Measurements from ENCODE around the gene TMEM86A.

TMEM86A gene

DNA sequence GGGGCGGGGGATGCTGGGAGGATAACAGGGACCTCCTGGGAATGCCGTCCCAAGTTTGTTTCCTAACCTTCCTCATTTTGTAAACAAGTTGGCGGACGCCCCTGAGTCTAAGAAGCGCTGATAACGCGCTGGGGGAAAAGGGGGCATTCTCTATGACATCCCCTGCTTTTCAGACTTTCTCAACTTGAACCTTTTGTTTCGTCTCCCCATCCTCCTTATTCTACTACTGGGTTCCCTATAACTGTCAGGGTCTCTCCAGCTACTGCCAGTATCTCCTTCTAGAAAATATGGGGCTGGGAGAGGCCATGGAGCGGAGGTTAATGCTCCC is 654 bp downstream of the TMEM86A start:
- no peaks in the 10 kb centered on the region for H3K36me3 ChIP-seq (ENCODE audit: low read length)
- TF ChIP-seq EZH2phosphoT487 (conservative IDR thresholded peaks at IDR 0.05; ENCODE audit: low read length), result no peak
- TF ChIP-seq, protein P1, sequence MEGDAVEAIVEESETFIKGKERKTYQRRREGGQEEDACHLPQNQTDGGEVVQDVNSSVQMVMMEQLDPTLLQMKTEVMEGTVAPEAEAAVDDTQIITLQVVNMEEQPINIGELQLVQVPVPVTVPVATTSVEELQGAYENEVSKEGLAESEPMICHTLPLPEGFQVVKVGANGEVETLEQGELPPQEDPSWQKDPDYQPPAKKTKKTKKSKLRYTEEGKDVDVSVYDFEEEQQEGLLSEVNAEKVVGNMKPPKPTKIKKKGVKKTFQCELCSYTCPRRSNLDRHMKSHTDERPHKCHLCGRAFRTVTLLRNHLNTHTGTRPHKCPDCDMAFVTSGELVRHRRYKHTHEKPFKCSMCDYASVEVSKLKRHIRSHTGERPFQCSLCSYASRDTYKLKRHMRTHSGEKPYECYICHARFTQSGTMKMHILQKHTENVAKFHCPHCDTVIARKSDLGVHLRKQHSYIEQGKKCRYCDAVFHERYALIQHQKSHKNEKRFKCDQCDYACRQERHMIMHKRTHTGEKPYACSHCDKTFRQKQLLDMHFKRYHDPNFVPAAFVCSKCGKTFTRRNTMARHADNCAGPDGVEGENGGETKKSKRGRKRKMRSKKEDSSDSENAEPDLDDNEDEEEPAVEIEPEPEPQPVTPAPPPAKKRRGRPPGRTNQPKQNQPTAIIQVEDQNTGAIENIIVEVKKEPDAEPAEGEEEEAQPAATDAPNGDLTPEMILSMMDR (IDR thresholded peaks at IDR 0.05; ENCODE audit: insufficient read depth, low read length, poor library complexity, severe bottlenecking), result no peak
- H2AFZ ChIP-seq (ENCODE audit: low read depth, low read length, severe bottlenecking), result peak overlapping the region; percentile 78
- H3K4me2 ChIP-seq (ENCODE audit: low read depth, low read length, poor library complexity, severe bottlenecking), result peak overlapping the region; percentile 71
- H4K20me1 ChIP-seq (ENCODE audit: low read depth, low read length), result no peaks in the 10 kb centered on the region
- H3K9me2 ChIP-seq (replicated peaks; ENCODE audit: insufficient read depth, low read length), result no peaks in the 10 kb centered on the region
- no peaks in the 10 kb centered on the region for H3K79me2 ChIP-seq (ENCODE audit: insufficient read depth, low read length)
- H3K4me3 ChIP-seq (ENCODE audit: insufficient read depth, low read length, poor library complexity, severe bottlenecking), result peak overlapping the region; percentile 64
- H3K27me3 ChIP-seq (ENCODE audit: low read length), result no peaks in the 10 kb centered on the region
- H3K9ac ChIP-seq (ENCODE audit: low read length), result peak overlapping the region; percentile 57
- no peak overlapping the region for H3K27ac ChIP-seq (ENCODE audit: low read depth, low read length)
- no peaks in the 10 kb centered on the region for H3K9me3 ChIP-seq (ENCODE audit: insufficient read depth, low read length)
- no peaks in the 10 kb centered on the region for H3F3A ChIP-seq (ENCODE audit: insufficient read depth)

- Histone ChIP-seq H2AFZ (ENCODE audit: low read depth, low read length, severe bottlenecking) (no peak overlapping the region), H3K79me2 (ENCODE audit: insufficient read depth, low read length) (no peaks in the 10 kb centered on the region), H3K4me3 (ENCODE audit: insufficient read depth, low read length, poor library complexity, severe bottlenecking) (no peak overlapping the region), H3K4me2 (ENCODE audit: low read depth, low read length, poor library complexity, severe bottlenecking) (no peak overlapping the region), H3K27ac (ENCODE audit: low read depth, low read length) (no peak overlapping the region), H3K9me2 (replicated peaks; ENCODE audit: insufficient read depth, low read length) (no peaks in the 10 kb centered on the region), H3K9me3 (ENCODE audit: insufficient read depth, low read length) (no peaks in the 10 kb centered on the region), H3K27me3 (ENCODE audit: low read length) (no peaks in the 10 kb centered on the region), H3K9ac (ENCODE audit: low read length) (no peak overlapping the region), H4K20me1 (ENCODE audit: low read depth, low read length) (no peaks in the 10 kb centered on the region), H3K36me3 (ENCODE audit: low read length) (no peaks in the 10 kb centered on the region), H3F3A (ENCODE audit: insufficient read depth) (no peaks in the 10 kb centered on the region)
- TF ChIP-seq, protein P1 (IDR thresholded peaks at IDR 0.05; ENCODE audit: insufficient read depth, low read length, poor library complexity, severe bottlenecking), result no peak
- no peak for TF ChIP-seq EZH2phosphoT487 (conservative IDR thresholded peaks at IDR 0.05; ENCODE audit: low read length)
Measured at GRCh38 chr11:18699848-18700261, 1.3 kb downstream of the TMEM86A start.

DNA sequence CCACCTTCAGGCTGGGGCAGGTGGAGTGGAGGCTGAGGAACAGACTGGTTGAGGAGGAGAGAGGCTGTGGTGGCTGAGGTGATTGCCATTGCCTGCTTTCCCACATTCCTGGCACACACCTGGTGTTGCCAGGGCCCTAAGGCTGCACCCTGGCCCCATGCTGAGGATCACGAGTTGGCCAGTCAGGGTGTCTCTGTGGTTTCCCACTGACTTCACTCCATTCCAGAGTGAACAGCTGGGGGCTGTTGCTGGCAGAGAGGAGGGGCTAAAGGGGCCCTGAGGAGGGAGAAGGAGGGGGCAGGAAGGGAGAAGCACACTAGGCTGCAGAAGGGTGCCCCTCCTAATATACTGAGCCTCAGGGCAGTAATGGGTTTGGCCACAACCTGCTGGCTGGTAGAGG is 1.8 kb downstream of the TMEM86A start:
- H3K4me3 ChIP-seq (ENCODE audit: insufficient read depth, low read length, poor library complexity, severe bottlenecking), result no peak overlapping the region
- TF ChIP-seq, protein P1 (IDR thresholded peaks at IDR 0.05; ENCODE audit: insufficient read depth, low read length, poor library complexity, severe bottlenecking), result no peak
- TF ChIP-seq EZH2phosphoT487 (conservative IDR thresholded peaks at IDR 0.05; ENCODE audit: low read length), result no peak
- no peaks in the 10 kb centered on the region for H3K9me3 ChIP-seq (ENCODE audit: insufficient read depth, low read length)
- no peak overlapping the region for H3K4me2 ChIP-seq (ENCODE audit: low read depth, low read length, poor library complexity, severe bottlenecking)
- H3K27me3 ChIP-seq (ENCODE audit: low read length), result no peaks in the 10 kb centered on the region
- H3K9me2 ChIP-seq (replicated peaks; ENCODE audit: insufficient read depth, low read length), result no peaks in the 10 kb centered on the region
- H3K36me3 ChIP-seq (ENCODE audit: low read length), result no peaks in the 10 kb centered on the region
- no peak overlapping the region for H3K9ac ChIP-seq (ENCODE audit: low read length)
- H3F3A ChIP-seq (ENCODE audit: insufficient read depth), result no peaks in the 10 kb centered on the region
- no peaks in the 10 kb centered on the region for H3K79me2 ChIP-seq (ENCODE audit: insufficient read depth, low read length)
- H2AFZ ChIP-seq (ENCODE audit: low read depth, low read length, severe bottlenecking), result no peak overlapping the region
- H3K27ac ChIP-seq (ENCODE audit: low read depth, low read length), result no peak overlapping the region
- H4K20me1 ChIP-seq (ENCODE audit: low read depth, low read length), result no peaks in the 10 kb centered on the region

DNA sequence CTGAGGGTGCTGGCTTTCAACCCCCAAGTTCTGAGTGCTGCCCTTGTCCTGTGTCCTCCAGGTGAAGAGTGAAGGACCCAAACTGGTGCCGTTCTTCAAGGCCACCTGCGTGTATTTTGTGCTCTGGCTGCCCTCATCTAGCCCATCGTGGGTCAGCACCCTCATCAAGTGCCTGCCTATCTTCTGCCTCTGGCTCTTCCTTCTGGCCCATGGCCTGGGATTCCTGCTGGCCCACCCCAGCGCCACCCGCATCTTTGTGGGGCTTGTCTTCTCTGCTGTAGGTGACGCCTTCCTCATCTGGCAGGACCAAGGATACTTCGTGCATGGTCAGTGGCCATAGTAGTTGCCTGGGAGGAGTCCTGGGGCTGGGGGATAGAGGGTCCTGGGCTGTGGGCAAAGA is 2.3 kb downstream of the TMEM86A start:
- Histone ChIP-seq H3F3A (ENCODE audit: insufficient read depth) (no peaks in the 10 kb centered on the region), H3K9me2 (replicated peaks; ENCODE audit: insufficient read depth, low read length) (no peaks in the 10 kb centered on the region), H3K79me2 (ENCODE audit: insufficient read depth, low read length) (no peaks in the 10 kb centered on the region), H3K4me3 (ENCODE audit: insufficient read depth, low read length, poor library complexity, severe bottlenecking) (no peak overlapping the region), H3K9me3 (ENCODE audit: insufficient read depth, low read length) (no peaks in the 10 kb centered on the region), H3K4me2 (ENCODE audit: low read depth, low read length, poor library complexity, severe bottlenecking) (no peak overlapping the region), H3K36me3 (ENCODE audit: low read length) (no peaks in the 10 kb centered on the region), H4K20me1 (ENCODE audit: low read depth, low read length) (no peaks in the 10 kb centered on the region), H3K27ac (ENCODE audit: low read depth, low read length) (no peak overlapping the region), H2AFZ (ENCODE audit: low read depth, low read length, severe bottlenecking) (no peak overlapping the region), H3K9ac (ENCODE audit: low read length) (no peak overlapping the region), H3K27me3 (ENCODE audit: low read length) (no peaks in the 10 kb centered on the region)
- TF ChIP-seq EZH2phosphoT487 (conservative IDR thresholded peaks at IDR 0.05; ENCODE audit: low read length), result no peak
- TF ChIP-seq, protein P1 (IDR thresholded peaks at IDR 0.05; ENCODE audit: insufficient read depth, low read length, poor library complexity, severe bottlenecking), result no peak
